ENCODE measurements around the gene FOXL3.

FOXL3 gene

DNA sequence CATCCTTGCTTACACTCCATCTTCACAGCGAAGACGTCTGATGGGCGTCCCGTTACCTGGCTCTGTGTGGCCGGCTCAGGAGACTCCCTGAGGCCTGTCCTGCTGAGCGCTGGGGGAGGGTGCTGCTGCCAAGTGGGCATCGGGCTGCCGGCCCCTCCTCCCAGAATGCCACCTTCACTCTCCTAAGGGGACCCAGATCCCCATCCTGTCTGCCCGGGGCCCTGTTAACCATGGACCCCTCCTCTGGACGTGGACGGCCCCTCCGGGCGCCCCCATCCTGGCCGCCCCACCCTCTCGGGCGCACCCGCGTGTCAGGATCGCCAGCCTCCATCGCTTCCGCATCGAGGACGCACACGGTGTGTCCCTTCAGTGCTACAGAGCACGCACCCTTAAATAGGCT is 7.3 kb upstream of the FOXL3 start:
- H3K9ac ChIP-seq (ENCODE audit: low read depth, low read length): no peak overlapping the region
- H3K27ac ChIP-seq (ENCODE audit: low read depth, low read length): no peak overlapping the region
- H3K27me3 ChIP-seq (ENCODE audit: control insufficient read depth, insufficient read depth, low read length): peaks cover 12% of the 10 kb centered on the region

DNA sequence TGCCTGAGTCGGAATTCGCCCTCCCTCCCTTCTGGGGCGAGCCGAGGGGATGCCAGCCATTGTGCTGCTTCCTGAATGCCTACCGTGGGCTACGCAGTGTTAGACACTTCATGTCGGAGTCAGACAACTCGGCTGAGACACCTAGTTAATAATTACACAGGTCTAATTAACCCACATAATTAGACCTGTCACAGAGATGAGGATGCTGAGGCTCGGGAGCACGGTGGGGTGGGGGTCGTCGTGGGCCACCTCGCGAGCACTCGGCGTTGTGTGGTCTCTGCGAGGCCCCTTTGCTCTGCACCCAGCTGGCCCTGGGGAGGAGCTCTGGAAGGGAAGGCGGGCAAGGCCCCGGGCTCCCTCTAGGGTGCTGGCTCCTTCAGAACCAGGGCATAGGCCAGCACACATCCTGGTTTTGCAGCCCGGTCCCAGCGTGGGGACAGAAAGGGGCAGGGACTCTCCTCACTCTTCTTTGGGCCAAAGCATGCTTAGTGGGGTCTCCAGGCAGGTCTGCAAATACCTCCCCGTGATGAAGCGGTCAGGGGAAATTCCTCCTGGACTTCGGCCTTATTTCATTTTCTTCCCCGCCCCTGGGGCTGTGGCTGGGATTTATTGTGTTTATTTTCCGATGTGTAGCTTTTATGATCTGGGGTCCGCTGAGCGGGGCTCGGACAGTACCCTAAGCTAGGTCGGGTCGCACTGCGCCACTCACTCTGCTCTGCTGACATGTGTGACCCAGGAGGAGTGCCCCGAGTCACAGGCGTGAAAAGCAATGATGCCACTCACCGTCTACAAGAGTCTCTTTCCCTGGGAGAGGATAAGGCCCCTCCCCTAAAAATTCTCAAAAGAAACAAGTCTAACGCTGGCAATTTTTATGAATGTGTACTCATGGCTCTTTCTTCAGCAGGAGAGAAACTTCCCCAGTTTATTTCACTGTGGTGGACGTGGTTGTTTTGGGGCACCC is 4.9 kb upstream of the FOXL3 start:
- Histone ChIP-seq H3K9ac (ENCODE audit: low read depth, low read length) (no peak overlapping the region), H3K36me3 (ENCODE audit: control insufficient read depth, insufficient read depth, low read length) (no peaks in the 10 kb centered on the region), H3K27me3 (ENCODE audit: control insufficient read depth, insufficient read depth, low read length) (peaks cover 37% of the 10 kb centered on the region), H3K27ac (ENCODE audit: low read depth, low read length) (no peak overlapping the region), H3K4me3 (ENCODE audit: low read depth, low read length) (no peak overlapping the region), H3K9me3 (ENCODE audit: control insufficient read depth, insufficient read depth, low read length) (no peaks in the 10 kb centered on the region), H3K4me1 (ENCODE audit: control insufficient read depth, insufficient read depth, low read length) (no peaks in the 10 kb centered on the region)

More for the DNA sequence above, 7.3 kb upstream of the FOXL3 start:
- H3K4me3 ChIP-seq (ENCODE audit: low read depth, low read length): no peak overlapping the region
- H3K36me3 ChIP-seq (ENCODE audit: control insufficient read depth, insufficient read depth, low read length): no peaks in the 10 kb centered on the region
- H3K9me3 ChIP-seq (ENCODE audit: control insufficient read depth, insufficient read depth, low read length): no peaks in the 10 kb centered on the region
- no peaks in the 10 kb centered on the region for H3K4me1 ChIP-seq (ENCODE audit: control insufficient read depth, insufficient read depth, low read length)

DNA sequence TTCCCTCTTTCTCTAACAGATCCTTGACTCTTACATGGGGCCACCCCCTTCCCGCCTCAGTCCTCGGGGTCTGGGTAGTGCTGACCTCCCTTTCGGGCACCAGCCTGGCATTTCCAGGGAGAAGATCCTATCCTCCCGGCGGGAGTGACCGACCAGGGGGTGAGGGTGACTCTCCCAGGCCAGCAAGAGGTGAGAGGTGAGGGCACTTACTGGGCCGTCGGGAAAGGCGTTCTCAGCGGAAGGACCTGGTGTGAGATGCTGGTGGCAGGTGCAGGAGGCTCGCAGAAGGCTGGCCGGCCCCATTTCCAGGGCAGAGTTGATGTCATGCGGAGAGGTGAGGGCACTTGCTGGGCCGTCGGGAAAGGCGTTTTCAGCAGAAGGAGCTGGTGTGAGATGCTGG is 4.2 kb upstream of the FOXL3 start:
- no peaks in the 10 kb centered on the region for H3K9me3 ChIP-seq (ENCODE audit: control insufficient read depth, insufficient read depth, low read length)

DNA sequence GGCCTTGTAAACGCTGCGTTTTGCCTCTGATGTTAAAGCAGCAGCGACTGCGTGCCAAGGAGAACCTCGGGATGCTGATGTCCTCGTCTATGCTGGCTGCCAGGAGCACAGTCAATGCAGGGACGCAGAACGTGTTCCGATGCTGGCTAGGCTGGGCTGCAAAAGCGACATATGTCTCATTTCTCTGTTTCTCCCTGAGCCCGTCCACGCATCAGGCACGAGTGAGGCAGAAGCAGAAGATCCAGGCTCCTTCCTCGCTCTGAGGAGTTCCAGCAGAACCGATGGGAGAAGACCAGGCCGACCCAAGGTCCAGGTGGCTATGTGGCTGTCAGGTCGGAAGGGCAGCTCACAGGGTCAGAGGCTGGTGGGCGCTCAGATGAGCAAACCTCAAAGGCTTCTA is 3.7 kb upstream of the FOXL3 start:
- Histone ChIP-seq H3K4me3 (ENCODE audit: low read depth, low read length) (no peak overlapping the region), H3K27me3 (ENCODE audit: control insufficient read depth, insufficient read depth, low read length) (peaks cover 49% of the 10 kb centered on the region), H3K4me1 (ENCODE audit: control insufficient read depth, insufficient read depth, low read length) (no peaks in the 10 kb centered on the region), H3K9ac (ENCODE audit: low read depth, low read length) (no peak overlapping the region), H3K27ac (ENCODE audit: low read depth, low read length) (no peak overlapping the region), H3K9me3 (ENCODE audit: control insufficient read depth, insufficient read depth, low read length) (no peaks in the 10 kb centered on the region), H3K36me3 (ENCODE audit: control insufficient read depth, insufficient read depth, low read length) (no peaks in the 10 kb centered on the region)

More for the DNA sequence above, 4.2 kb upstream of the FOXL3 start:
- H3K27ac ChIP-seq (ENCODE audit: low read depth, low read length): no peak overlapping the region
- H3K4me1 ChIP-seq (ENCODE audit: control insufficient read depth, insufficient read depth, low read length): no peaks in the 10 kb centered on the region
- H3K4me3 ChIP-seq (ENCODE audit: low read depth, low read length): no peak overlapping the region
- H3K27me3 ChIP-seq (ENCODE audit: control insufficient read depth, insufficient read depth, low read length): peaks cover 44% of the 10 kb centered on the region
- no peak overlapping the region for H3K9ac ChIP-seq (ENCODE audit: low read depth, low read length)
- H3K36me3 ChIP-seq (ENCODE audit: control insufficient read depth, insufficient read depth, low read length): no peaks in the 10 kb centered on the region

DNA sequence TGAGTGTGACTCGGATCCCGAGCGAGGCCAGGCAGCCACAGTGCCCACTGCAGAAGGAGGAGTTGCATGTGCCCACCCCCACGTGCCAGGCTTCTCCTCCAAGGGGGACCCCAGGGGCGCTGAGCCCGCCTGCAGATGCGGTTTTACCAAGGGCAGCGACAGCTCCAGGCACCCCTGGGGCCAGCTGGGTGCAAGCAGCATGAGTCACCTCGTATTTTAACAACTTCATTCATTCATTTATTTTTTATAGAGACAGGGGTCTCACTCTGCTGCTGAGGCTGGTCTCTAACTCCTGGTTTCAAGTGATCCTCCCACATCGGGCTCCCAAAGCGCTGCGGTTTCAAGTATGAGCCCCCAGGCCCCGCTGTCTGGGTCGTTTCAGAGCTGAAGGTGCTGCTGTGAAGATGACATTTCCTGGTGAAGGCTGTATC is 1.3 kb upstream of the FOXL3 start:
- Histone ChIP-seq H3K9me3 (ENCODE audit: control insufficient read depth, insufficient read depth, low read length) (no peaks in the 10 kb centered on the region), H3K27me3 (ENCODE audit: control insufficient read depth, insufficient read depth, low read length) (peaks cover 71% of the 10 kb centered on the region), H3K4me3 (ENCODE audit: low read depth, low read length) (no peak overlapping the region), H3K4me1 (ENCODE audit: control insufficient read depth, insufficient read depth, low read length) (no peaks in the 10 kb centered on the region), H3K27ac (ENCODE audit: low read depth, low read length) (no peak overlapping the region), H3K9ac (ENCODE audit: low read depth, low read length) (no peak overlapping the region), H3K36me3 (ENCODE audit: control insufficient read depth, insufficient read depth, low read length) (no peaks in the 10 kb centered on the region)

DNA sequence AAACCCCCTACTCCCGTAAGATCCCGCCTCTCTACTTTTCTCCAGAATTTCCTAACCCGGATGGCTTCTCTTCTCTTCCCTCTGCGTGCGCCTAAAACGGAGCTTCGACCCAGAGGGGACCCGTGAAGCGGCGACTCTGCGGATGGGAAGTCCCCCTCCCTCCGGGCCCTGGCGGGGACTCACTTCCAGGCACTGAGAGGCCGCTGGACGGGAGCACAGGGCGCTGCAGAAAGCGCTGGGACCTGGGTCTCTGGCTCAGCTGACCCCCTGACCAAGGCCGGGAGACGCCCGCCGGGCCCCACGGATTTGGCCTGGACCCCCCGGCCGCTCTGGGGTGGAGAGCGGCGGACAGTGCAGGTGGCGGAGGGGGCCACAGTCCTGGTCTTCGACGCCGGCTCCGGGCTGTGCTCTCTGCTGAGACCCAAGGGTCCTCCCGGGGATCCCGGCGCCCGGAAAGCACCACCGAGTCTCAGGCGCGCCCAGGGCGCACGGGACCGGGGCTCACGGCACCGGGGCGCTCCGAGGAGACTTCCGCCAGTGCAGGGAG is 688 bp upstream of the FOXL3 start:
- Histone ChIP-seq H3K4me1 (ENCODE audit: control insufficient read depth, insufficient read depth, low read length) (no peaks in the 10 kb centered on the region), H3K27me3 (ENCODE audit: control insufficient read depth, insufficient read depth, low read length) (peaks cover 71% of the 10 kb centered on the region), H3K4me3 (ENCODE audit: low read depth, low read length) (peak overlapping the region; percentile 47; the same call in 1 of the 2 replicates), H3K9ac (ENCODE audit: low read depth, low read length) (no peak overlapping the region), H3K27ac (ENCODE audit: low read depth, low read length) (no peak overlapping the region), H3K9me3 (ENCODE audit: control insufficient read depth, insufficient read depth, low read length) (no peaks in the 10 kb centered on the region), H3K36me3 (ENCODE audit: control insufficient read depth, insufficient read depth, low read length) (no peaks in the 10 kb centered on the region)

DNA sequence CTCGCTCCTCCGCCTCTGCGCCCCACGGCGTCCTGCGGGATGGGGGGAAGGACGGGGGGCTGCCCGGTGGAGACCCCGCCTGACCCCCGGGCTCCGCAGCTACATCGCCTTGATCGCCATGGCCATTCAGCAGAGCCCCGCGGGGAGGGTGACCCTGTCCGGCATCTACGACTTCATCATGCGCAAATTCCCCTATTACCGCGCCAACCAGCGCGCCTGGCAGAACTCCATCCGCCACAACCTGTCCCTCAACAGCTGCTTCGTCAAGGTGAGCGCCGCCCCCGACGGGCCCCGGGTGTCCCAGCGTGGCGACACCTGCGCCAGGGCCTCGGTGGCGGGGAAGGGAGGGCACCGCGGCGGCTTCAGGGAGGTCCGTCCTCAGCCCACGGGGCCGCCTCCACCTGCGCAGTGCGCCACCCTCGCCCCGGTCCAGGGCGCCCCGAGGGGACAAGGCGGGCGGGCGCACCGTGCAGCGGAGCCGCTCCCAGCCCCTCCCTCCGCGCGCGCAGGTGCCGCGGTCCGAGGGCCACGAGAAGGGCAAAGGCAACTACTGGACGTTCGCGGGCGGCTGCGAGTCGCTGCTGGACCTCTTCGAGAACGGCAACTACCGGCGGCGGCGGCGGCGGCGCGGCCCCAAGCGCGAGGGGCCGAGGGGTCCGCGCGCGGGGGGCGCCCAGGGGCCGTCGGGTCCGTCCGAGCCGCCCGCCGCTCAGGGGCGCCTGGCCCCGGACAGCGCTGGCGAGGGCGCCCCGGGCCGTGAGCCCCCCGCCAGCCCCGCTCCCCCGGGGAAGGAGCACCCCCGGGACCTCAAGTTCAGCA is 793 bp downstream of the FOXL3 start:
- H3K4me3 ChIP-seq (ENCODE audit: low read depth, low read length): peak overlapping the region; percentile 47
- H3K4me1 ChIP-seq (ENCODE audit: control insufficient read depth, insufficient read depth, low read length): no peaks in the 10 kb centered on the region
- H3K9ac ChIP-seq (ENCODE audit: low read depth, low read length): no peak overlapping the region
- H3K9me3 ChIP-seq (ENCODE audit: control insufficient read depth, insufficient read depth, low read length): no peaks in the 10 kb centered on the region
- H3K27me3 ChIP-seq (ENCODE audit: control insufficient read depth, insufficient read depth, low read length): peaks cover 71% of the 10 kb centered on the region
- no peak overlapping the region for H3K27ac ChIP-seq (ENCODE audit: low read depth, low read length)
- H3K36me3 ChIP-seq (ENCODE audit: control insufficient read depth, insufficient read depth, low read length): no peaks in the 10 kb centered on the region

DNA sequence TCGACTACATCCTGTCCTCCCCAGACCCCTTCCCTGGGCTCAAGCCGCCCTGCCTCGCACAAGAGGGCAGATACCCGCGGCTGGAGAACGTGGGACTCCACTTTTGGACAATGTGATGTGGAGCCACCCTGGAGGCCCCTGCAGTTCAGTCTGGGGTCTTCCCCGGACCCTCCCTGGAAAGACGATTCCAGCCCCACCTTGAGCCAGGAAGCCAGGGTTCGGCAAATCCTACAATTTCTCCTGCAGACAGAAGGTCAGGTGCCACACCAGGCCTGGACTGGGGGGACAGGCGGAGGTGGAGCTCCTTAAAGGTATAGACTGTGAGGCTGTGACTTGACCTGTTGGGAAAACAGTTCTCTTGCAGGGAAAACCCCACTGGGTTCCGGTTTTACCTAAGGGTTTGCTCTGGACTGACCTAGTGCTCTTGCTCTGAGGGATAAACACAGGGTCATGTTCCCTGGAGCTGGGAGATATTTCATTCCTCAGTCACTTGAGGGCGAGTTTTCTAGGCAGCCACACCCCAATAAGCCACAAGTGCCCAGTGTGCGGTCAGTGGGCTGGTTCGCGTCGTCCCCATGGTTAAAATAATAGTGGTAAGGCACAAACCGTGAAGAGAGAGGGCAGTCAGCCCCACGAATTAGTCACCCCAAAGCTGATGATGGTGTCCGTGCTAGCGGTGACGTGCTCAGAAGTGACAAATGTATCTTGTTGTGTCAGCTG is 1.6 kb downstream of the FOXL3 start:
- no peaks in the 10 kb centered on the region for H3K9me3 ChIP-seq (ENCODE audit: control insufficient read depth, insufficient read depth, low read length)
- H3K27me3 ChIP-seq (ENCODE audit: control insufficient read depth, insufficient read depth, low read length): peaks cover 64% of the 10 kb centered on the region
- no peak overlapping the region for H3K9ac ChIP-seq (ENCODE audit: low read depth, low read length)
- H3K27ac ChIP-seq (ENCODE audit: low read depth, low read length): no peak overlapping the region
- H3K4me1 ChIP-seq (ENCODE audit: control insufficient read depth, insufficient read depth, low read length): no peaks in the 10 kb centered on the region
- no peaks in the 10 kb centered on the region for H3K36me3 ChIP-seq (ENCODE audit: control insufficient read depth, insufficient read depth, low read length)
- no peak overlapping the region for H3K4me3 ChIP-seq (ENCODE audit: low read depth, low read length)

DNA sequence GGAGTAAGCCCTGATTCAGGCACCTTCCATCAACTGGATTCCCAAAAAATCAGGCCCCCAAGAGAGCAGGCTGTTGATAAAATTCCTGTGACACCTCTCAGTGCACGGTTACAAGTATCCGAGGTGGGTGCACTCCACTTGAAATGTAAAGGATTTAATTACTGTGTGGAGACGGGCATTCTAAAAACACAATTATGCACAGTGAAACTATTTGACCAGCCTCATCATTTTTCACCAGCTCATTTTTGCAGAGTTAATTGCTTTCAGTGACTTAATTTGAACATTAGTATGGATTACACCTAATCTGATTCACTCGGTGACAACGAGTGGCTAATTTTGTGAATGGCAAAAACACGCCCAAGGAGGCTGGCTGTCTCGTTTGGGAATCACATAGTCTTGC is 2.3 kb downstream of the FOXL3 start:
- Histone ChIP-seq H3K9me3 (ENCODE audit: control insufficient read depth, insufficient read depth, low read length) (no peaks in the 10 kb centered on the region), H3K27me3 (ENCODE audit: control insufficient read depth, insufficient read depth, low read length) (peaks cover 62% of the 10 kb centered on the region)

DNA sequence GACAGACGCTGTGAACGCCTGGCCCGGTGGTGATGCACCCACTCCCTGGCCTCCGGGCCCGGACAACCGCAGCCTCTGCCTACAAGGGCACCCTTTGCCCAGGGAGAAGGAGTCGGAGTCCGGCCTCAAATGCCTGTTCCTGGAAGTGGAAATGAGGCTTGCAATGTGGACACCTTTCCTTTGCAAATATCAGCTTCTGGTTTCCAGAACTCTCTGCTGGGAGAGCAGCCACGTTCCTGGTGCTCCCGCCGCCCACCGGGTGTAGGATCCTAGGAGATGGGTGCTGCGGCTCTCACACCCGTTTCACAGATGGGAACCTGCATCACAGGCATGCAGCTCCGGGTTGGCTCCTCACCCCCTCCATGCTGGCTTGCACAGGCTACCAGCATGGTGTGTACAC is 2.9 kb downstream of the FOXL3 start:
- Histone ChIP-seq H3K27ac (ENCODE audit: low read depth, low read length) (no peak overlapping the region), H3K36me3 (ENCODE audit: control insufficient read depth, insufficient read depth, low read length) (no peaks in the 10 kb centered on the region), H3K4me1 (ENCODE audit: control insufficient read depth, insufficient read depth, low read length) (no peaks in the 10 kb centered on the region), H3K27me3 (ENCODE audit: control insufficient read depth, insufficient read depth, low read length) (peaks cover 56% of the 10 kb centered on the region), H3K9me3 (ENCODE audit: control insufficient read depth, insufficient read depth, low read length) (no peaks in the 10 kb centered on the region), H3K4me3 (ENCODE audit: low read depth, low read length) (no peak overlapping the region), H3K9ac (ENCODE audit: low read depth, low read length) (no peak overlapping the region)

More for the DNA sequence above, 2.3 kb downstream of the FOXL3 start:
- H3K4me1 ChIP-seq (ENCODE audit: control insufficient read depth, insufficient read depth, low read length): no peaks in the 10 kb centered on the region
- H3K36me3 ChIP-seq (ENCODE audit: control insufficient read depth, insufficient read depth, low read length): no peaks in the 10 kb centered on the region
- H3K9ac ChIP-seq (ENCODE audit: low read depth, low read length): no peak overlapping the region
- no peak overlapping the region for H3K4me3 ChIP-seq (ENCODE audit: low read depth, low read length)
- H3K27ac ChIP-seq (ENCODE audit: low read depth, low read length): no peak overlapping the region
